DOHH2 (cell line): ENCODE data around the gene CHCHD3.

Experiments
- CTCF ChIP-seq: fragments of 200-600 bp; sonication (generic); IDR thresholded peaks from one replicate; pipeline ENCODE4 v1.5.1; 2014; ENCODE audit warnings: antibody characterized with exemption, mild to moderate bottlenecking, low read depth, low read length; ENCODE audit not compliant: poor library complexity, severe bottlenecking
- EZH2phosphoT487 ChIP-seq: fragments of 200-600 bp; sonication (generic); IDR thresholded peaks from 2 replicates; pipeline ENCODE4 v1.6.1; 2017; ENCODE audit warnings: borderline replicate concordance, mild to moderate bottlenecking, antibody characterized with exemption, low read length, moderate library complexity, mixed read lengths

- TF ChIP-seq CTCF (no peak), EZH2phosphoT487 (no peak)
Observed at GRCh38 chr7:132765861-132766260, 316.0 kb downstream of the CHCHD3 start.
